BE2C (cell line): ENCODE measurements around the gene FALEC.

Experiments used
- DNase-seq: peaks from one replicate; pipeline ENCODE4 v3.0.0-alpha.2; 2020
- H3K27me3 ChIP-seq: fragments of 250-450 bp; sonication (Bioruptor Pico); 2 replicates; pipeline ENCODE4 v1.5.1; 2020; ENCODE audit warnings: mild to moderate bottlenecking
- H3K36me3 ChIP-seq: fragments of 250-450 bp; sonication (Bioruptor Pico); 2 replicates; pipeline ENCODE4 v1.5.1; 2020; ENCODE audit warnings: mild to moderate bottlenecking
- H3K4me1 ChIP-seq: fragments of 250-450 bp; sonication (Bioruptor Pico); 2 replicates; pipeline ENCODE4 v1.5.1; 2020
- H3K4me3 ChIP-seq: 2 replicates; pipeline ENCODE4 v1.5.1; 2011; ENCODE audit warnings: low read depth, low read length
- H3K9me3 ChIP-seq: fragments of 250-450 bp; sonication (Bioruptor Pico); 2 replicates; pipeline ENCODE4 v1.5.1; 2020
- CTCF ChIP-seq: IDR thresholded peaks from 2 replicates; pipeline ENCODE4 v1.5.1; 2012; ENCODE audit warnings: mild to moderate bottlenecking, low read depth, low read length

FALEC gene

DNA sequence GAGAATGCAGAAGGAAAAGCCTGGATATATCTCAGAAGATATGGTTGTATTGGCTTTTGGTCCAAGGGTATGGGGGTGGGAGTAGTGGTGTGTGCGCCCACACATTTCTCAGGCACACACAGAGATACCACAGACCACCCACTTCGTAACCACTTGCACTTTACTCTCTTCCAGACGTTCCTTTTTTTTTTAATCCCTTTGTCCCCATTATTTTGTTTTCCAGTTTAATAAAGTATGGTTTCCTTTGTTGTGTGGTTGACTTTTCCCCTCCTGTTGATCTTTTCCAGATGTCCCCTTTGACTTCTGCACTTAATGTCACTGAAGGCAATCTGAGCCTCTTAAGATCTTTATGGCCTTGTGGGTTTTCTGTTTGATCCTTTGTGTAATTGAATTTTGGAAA is 38.8 kb upstream of the FALEC start:
- Histone ChIP-seq H3K9me3 (no peaks in the 10 kb centered on the region), H3K4me1 (no peaks in the 10 kb centered on the region; the same call in 1 of the 2 replicates), H3K27me3 (no peaks in the 10 kb centered on the region), H3K36me3 (peaks cover 13% of the 10 kb centered on the region), H3K4me3 (no peak overlapping the region)
- no peak for DNase-seq
- no peak for TF ChIP-seq CTCF

GRCh38 chr1:150477320-150477719 is 38.2 kb upstream of the FALEC start:
- H3K36me3 ChIP-seq: peaks cover 8% of the 10 kb centered on the region
- H3K27me3 ChIP-seq: no peaks in the 10 kb centered on the region
- H3K4me1 ChIP-seq: no peaks in the 10 kb centered on the region; the same call in 1 of the 2 replicates
- H3K9me3 ChIP-seq: no peaks in the 10 kb centered on the region
- H3K4me3 ChIP-seq: no peak overlapping the region
- TF ChIP-seq CTCF: no peak
- no peak for DNase-seq

- Histone ChIP-seq H3K27me3 (no peaks in the 10 kb centered on the region), H3K4me3 (no peak overlapping the region), H3K4me1 (no peaks in the 10 kb centered on the region; the same call in 1 of the 2 replicates), H3K36me3 (peaks cover 4% of the 10 kb centered on the region), H3K9me3 (no peaks in the 10 kb centered on the region)
- no peak for TF ChIP-seq CTCF
- no peak for DNase-seq
Measured at GRCh38 chr1:150477733-150478132, 37.8 kb upstream of the FALEC start.

DNA sequence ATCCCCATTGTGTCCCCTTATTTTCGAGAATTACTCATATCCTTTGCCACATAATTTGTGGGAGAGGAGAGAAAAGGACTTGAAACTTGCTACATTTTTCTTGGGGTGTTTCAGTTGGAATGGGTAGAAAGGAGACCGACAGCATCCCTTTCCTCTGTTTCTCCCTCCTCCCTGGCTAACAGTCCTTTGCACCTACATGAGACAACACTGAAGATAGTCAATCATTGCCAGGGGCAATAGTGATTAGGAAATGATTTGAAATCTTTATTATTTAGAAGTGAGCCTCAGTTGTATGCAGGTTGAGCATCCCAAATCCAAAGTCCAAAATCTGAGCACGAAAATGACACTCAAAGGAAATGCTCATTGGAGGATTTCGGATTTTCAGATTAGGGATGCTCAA is 36.2 kb upstream of the FALEC start:
- Histone ChIP-seq H3K27me3 (no peaks in the 10 kb centered on the region), H3K4me3 (no peak overlapping the region), H3K9me3 (no peaks in the 10 kb centered on the region), H3K36me3 (no peaks in the 10 kb centered on the region; the same call in 1 of the 2 replicates), H3K4me1 (no peaks in the 10 kb centered on the region; the same call in 1 of the 2 replicates)
- no peak for DNase-seq
- TF ChIP-seq CTCF: no peak

- no peaks in the 10 kb centered on the region; the same call in 1 of the 2 replicates for H3K4me1 ChIP-seq
- no peaks in the 10 kb centered on the region for H3K9me3 ChIP-seq
- DNase-seq: no peak
- no peaks in the 10 kb centered on the region for H3K27me3 ChIP-seq
- no peaks in the 10 kb centered on the region; the same call in 1 of the 2 replicates for H3K36me3 ChIP-seq
- H3K4me3 ChIP-seq: no peak overlapping the region
- no peak for TF ChIP-seq CTCF
Measured at GRCh38 chr1:150479927-150480352, 35.6 kb upstream of the FALEC start.

DNA sequence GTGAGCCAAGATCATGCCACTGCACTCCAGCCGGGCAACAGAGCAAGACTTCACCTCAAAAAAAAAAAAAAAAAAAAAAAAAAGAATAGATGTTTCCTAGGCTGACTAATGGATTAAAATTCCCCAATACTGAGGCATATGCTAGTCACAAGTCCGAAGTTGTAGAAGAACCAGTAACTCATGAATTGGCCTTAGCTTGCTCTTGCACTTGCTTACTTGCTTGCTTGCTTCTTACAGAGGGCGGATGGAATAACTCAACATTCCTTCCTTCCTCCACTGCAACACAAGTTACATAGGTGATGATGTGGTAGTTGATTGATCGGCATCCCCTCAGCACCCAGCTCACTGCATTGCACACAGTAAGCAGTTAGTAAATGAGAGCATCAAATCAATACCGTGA is 31.1 kb upstream of the FALEC start:
- Histone ChIP-seq H3K4me1 (no peaks in the 10 kb centered on the region), H3K27me3 (no peaks in the 10 kb centered on the region), H3K36me3 (no peaks in the 10 kb centered on the region), H3K9me3 (no peaks in the 10 kb centered on the region), H3K4me3 (no peak overlapping the region)
- DNase-seq: no peak
- no peak for TF ChIP-seq CTCF
